Mucosa of stomach (tissue), 1 donor: ENCODE results near the gene RXRA.

Experiments used
- H3K27me3 ChIP-seq: one replicate; pipeline ENCODE4 v1.7.0; 2013; ENCODE audit warnings: mild to moderate bottlenecking, low read length; ENCODE audit not compliant: control insufficient read depth, insufficient read depth
- H3K36me3 ChIP-seq: one replicate; pipeline ENCODE4 v1.7.0; 2013; ENCODE audit warnings: low read length; ENCODE audit not compliant: control insufficient read depth, insufficient read depth
- H3K4me1 ChIP-seq: one replicate; pipeline ENCODE4 v1.7.0; 2013; ENCODE audit warnings: mild to moderate bottlenecking, low read length; ENCODE audit not compliant: control insufficient read depth, insufficient read depth
- H3K4me3 ChIP-seq: one replicate; pipeline ENCODE4 v1.7.0; 2013; ENCODE audit warnings: low read length
- H3K9ac ChIP-seq: one replicate; pipeline ENCODE4 v1.7.0; 2013; ENCODE audit warnings: mild to moderate bottlenecking, low read length, moderate library complexity
- H3K9me3 ChIP-seq: one replicate; pipeline ENCODE4 v1.7.0; 2013; ENCODE audit warnings: mild to moderate bottlenecking, low read length, moderate library complexity; ENCODE audit not compliant: control insufficient read depth
- donor health status: Pancreatic carcinoma.

The RXRA gene

DNA sequence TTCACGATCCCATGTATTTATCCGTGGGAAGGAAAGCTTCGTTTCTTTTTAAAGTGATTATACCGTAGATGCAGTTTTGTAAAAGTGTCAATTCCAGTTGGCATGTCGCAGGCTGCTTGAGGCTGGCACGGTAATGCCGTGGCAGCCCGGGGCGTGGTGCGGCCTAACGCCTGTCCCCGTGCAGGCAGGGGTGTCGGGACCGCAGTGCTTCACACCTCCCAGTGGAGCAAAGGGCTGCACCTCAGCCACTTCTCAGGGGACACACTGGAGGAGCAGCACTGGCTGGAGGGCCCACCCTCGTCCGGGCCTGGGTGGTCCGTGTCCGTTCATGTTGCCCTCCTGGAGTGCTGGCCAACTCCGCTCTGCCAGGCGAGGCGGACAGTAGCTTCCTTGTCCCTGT is 103.2 kb downstream of the RXRA start:
- Histone ChIP-seq H3K36me3 (peaks cover 17% of the 10 kb centered on the region), H3K4me1 (peaks cover 29% of the 10 kb centered on the region), H3K4me3 (no peak overlapping the region)

DNA sequence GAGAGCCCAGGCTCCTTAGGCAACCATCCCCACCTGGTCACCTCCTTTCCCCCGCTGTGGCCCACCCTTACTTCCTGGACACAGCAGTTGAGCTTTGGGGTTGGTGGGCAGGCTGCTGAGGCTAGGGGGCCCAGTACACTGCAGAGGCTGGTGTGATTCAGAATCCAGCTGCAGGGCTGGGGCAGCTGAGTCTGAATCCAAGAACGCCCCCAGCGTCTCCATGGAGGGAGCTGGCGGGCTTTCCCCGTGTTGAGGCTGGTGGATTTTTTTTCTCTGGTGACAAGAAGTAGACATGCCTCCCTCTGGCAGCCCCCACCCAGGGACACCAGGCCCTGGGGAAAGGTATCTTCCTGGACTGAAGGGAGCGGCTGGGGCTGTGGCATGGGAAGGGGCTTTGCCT is 104.8 kb downstream of the RXRA start:
- H3K27me3 ChIP-seq = no peaks in the 10 kb centered on the region
- H3K4me1 ChIP-seq = peaks cover 40% of the 10 kb centered on the region
- H3K9ac ChIP-seq = no peak overlapping the region
- peaks cover 13% of the 10 kb centered on the region for H3K36me3 ChIP-seq
- H3K9me3 ChIP-seq = no peaks in the 10 kb centered on the region
- H3K4me3 ChIP-seq = no peak overlapping the region

More for the DNA sequence above, 103.2 kb downstream of the RXRA start:
- H3K9me3 ChIP-seq = no peaks in the 10 kb centered on the region
- H3K27me3 ChIP-seq = no peaks in the 10 kb centered on the region
- H3K9ac ChIP-seq = no peak overlapping the region

DNA sequence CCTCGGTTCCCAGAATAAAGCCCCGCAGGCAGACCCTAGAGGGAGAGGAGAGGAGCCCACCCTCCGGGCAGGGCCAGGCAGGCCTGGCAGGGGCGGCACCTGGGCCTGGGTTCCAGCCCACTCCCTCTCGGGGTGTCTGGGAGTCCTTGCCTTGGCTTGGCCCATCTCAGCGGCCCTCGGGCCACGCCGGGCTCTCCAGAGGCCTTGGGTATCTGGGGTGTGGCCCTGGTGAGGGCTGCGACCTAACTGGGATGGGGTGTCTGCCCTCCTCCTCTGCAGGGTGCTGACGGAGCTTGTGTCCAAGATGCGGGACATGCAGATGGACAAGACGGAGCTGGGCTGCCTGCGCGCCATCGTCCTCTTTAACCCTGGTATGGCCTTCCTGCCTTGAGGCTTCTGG is 105.4 kb downstream of the RXRA start:
- Histone ChIP-seq H3K9me3 (no peaks in the 10 kb centered on the region), H3K36me3 (peaks cover 16% of the 10 kb centered on the region), H3K9ac (no peak overlapping the region), H3K4me3 (no peak overlapping the region), H3K4me1 (peaks cover 45% of the 10 kb centered on the region), H3K27me3 (no peaks in the 10 kb centered on the region)

- Histone ChIP-seq H3K4me3 (no peak overlapping the region), H3K36me3 (peaks cover 20% of the 10 kb centered on the region), H3K4me1 (peaks cover 53% of the 10 kb centered on the region), H3K9ac (no peak overlapping the region), H3K27me3 (no peaks in the 10 kb centered on the region), H3K9me3 (no peaks in the 10 kb centered on the region)
Measured at GRCh38 chr9:134432471-134432870, 106.2 kb downstream of the RXRA start.

GRCh38 chr9:134433101-134433500 is 106.8 kb downstream of the RXRA start:
- Histone ChIP-seq H3K27me3 (no peaks in the 10 kb centered on the region), H3K4me3 (no peak overlapping the region), H3K4me1 (peaks cover 60% of the 10 kb centered on the region), H3K36me3 (peaks cover 20% of the 10 kb centered on the region), H3K9me3 (no peaks in the 10 kb centered on the region), H3K9ac (no peak overlapping the region)

DNA sequence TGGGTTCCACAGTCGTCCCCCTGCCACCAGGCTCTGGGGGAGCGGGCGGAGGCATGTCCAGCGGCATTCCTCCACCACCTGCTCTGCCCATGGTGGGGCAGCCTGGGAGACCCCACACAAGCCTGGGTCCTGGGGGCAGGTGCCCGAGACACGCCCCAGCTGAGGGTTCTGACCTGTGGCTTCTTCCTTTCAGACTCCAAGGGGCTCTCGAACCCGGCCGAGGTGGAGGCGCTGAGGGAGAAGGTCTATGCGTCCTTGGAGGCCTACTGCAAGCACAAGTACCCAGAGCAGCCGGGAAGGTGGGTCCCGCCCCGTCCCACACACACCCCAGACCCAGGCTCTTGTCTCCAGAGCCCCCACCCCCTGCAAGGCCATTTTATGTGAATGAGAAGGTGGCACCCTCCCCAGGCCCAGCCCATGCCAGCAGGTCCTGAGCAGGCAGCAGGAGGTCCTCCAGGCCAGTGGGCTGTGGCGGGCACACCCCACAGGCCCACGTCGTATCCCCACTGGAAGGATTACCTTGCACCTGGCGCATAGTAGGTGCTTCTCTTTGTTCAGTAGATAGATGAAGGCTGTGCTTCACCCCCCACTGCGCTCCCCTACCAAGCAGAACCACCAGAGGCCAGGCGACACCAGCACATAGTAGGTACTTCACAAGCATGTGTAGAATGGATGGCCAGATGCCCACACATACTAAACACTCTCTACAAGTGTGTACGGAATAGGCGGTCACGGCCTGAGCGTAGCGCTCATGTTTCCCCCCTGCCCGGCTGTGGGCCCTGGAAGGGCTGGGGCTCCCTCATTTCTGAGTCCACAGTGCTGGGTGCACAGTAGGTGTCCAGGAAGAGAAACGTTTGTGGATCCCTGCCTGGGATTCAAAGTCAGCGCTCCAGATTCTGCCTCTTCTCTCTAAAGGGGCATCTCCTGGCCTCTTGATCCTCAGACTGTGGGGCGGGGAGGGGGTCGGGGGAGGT is 107.9 kb downstream of the RXRA start:
- Histone ChIP-seq H3K9ac (no peak overlapping the region), H3K4me1 (peaks cover 63% of the 10 kb centered on the region), H3K9me3 (no peaks in the 10 kb centered on the region), H3K36me3 (peaks cover 20% of the 10 kb centered on the region), H3K4me3 (no peak overlapping the region), H3K27me3 (no peaks in the 10 kb centered on the region)

DNA sequence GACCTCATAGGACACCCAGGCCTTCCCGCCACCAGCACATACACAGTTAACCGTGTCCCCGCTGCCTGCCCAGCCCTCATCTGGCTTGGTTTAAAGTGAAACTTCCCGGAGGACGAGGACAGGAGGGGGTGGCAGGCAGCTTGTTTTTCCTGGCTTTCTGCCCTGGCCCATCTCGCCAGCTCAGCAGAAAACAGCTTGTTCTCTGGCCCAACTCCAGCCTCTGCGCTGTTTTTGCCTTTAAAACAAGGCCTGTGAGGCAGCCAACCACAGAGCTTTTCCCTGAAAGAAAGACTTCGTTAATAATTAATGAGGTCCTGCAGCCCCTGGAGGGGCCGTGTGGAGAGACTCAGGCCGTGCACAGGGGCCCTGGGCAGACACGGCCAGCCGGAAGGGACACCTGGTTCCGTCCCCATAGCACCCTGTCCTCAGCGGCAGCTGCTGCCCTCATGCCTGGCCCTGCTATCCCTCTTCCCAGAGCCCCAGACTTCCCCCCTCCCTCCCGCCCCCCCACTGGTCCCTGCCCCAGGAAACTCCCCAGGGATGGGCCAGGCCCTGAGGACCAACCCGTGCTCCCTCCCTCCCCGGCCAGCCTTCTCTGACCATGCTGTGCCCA is 108.7 kb downstream of the RXRA start:
- H3K27me3 ChIP-seq = no peaks in the 10 kb centered on the region
- H3K36me3 ChIP-seq = peaks cover 20% of the 10 kb centered on the region
- H3K4me1 ChIP-seq = peaks cover 63% of the 10 kb centered on the region
- no peak overlapping the region for H3K9ac ChIP-seq
- no peak overlapping the region for H3K4me3 ChIP-seq
- no peaks in the 10 kb centered on the region for H3K9me3 ChIP-seq

- Histone ChIP-seq H3K9ac (no peak overlapping the region), H3K9me3 (no peaks in the 10 kb centered on the region), H3K27me3 (no peaks in the 10 kb centered on the region), H3K4me3 (no peak overlapping the region), H3K36me3 (peaks cover 20% of the 10 kb centered on the region), H3K4me1 (peaks cover 67% of the 10 kb centered on the region)
Measured at GRCh38 chr9:134435550-134436378, 109.5 kb downstream of the RXRA start.

DNA sequence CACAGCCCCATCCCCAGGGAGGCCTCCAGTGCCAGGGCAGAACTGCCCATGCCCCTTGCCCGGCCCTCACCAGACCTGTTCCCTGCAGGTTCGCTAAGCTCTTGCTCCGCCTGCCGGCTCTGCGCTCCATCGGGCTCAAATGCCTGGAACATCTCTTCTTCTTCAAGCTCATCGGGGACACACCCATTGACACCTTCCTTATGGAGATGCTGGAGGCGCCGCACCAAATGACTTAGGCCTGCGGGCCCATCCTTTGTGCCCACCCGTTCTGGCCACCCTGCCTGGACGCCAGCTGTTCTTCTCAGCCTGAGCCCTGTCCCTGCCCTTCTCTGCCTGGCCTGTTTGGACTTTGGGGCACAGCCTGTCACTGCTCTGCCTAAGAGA is 110.1 kb downstream of the RXRA start:
- Histone ChIP-seq H3K9me3 (no peaks in the 10 kb centered on the region), H3K4me3 (no peak overlapping the region), H3K27me3 (peaks cover 3% of the 10 kb centered on the region), H3K36me3 (peaks cover 20% of the 10 kb centered on the region), H3K9ac (no peak overlapping the region), H3K4me1 (peaks cover 72% of the 10 kb centered on the region)

GRCh38 chr9:134436911-134437310 is 110.7 kb downstream of the RXRA start:
- H3K4me3 ChIP-seq = no peak overlapping the region
- H3K27me3 ChIP-seq = peaks cover 9% of the 10 kb centered on the region
- H3K36me3 ChIP-seq = peaks cover 20% of the 10 kb centered on the region
- H3K9me3 ChIP-seq = no peaks in the 10 kb centered on the region
- peaks cover 76% of the 10 kb centered on the region for H3K4me1 ChIP-seq
- no peak overlapping the region for H3K9ac ChIP-seq

DNA sequence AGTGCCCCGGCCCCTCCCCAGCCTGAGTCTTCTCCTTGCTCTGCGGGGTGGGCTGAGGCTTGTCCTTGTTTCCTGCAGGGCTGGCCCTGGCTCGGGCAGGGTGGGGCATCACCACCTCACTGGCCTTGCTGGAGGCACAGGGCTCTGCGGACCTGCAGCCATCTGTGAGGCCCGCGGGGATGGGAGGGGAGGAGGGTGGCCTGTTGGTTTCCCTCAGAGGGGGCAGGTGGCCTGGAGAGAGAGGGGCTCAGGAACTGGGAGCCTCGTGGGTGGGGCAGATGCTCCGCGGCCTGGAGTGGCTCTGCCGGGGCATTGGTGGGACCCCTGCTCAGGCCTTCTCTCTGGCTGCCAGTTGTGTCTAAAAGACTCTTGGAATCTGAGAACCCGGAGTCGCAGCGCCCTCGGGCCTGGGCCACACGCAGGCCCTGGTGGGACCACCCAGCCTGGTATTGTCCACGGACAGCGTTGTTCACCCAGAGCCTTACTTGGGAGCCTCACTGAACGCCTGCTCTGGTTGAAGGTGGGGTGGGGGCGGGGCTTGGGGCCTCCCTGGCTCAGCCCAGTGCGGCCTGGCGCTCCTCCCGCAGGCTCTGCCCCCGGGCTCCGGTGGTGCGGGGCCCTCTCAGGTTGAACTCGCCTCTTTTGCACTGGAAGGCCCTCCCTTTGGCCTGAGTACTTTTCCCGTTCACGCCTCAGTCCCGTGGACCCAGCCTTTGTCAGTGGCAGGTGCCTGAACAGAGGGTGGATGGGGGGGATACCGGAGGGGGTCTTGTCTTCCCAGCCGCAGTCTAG is 111.3 kb downstream of the RXRA start:
- H3K36me3 ChIP-seq = peaks cover 20% of the 10 kb centered on the region
- no peaks in the 10 kb centered on the region for H3K9me3 ChIP-seq
- H3K9ac ChIP-seq = no peak overlapping the region
- no peak overlapping the region for H3K4me3 ChIP-seq
- H3K27me3 ChIP-seq = peaks cover 16% of the 10 kb centered on the region
- peaks cover 76% of the 10 kb centered on the region for H3K4me1 ChIP-seq
